ENCODE data around the gene KCTD16. TPM values are rescaled to one million over a fixed set of nuclear protein-coding genes. Genes with fewer than 3 reads are reported as not detected.

Gene KCTD16
- total RNA-seq, 1 donor from 2014 or later = 0.44 TPM

DNA sequence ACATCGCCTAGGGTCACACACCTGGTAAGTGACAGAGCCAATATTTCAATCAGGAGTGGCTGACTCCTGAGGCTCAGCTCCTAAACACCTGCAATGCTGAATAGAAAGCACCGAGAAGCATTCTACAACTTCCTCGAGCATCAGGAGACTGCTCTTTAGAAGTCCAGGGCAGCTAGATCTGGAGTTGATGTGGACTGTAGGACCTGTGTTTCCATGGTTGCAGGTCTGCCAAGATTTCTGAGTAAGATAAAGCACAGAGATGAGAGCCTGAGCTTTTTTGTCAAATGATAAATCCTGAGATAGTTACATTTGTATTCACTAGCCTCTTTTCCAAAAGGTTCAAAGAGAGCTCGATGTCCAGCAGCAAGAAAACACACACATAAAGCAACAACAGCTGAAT lies 44.0 kb upstream of the KCTD16 start:
- Mint-ChIP-seq H3K36me3 (ENCODE audit: low read depth, unreplicated experiment) (no peaks in the 10 kb centered on the region), H3K9me3 (ENCODE audit: unreplicated experiment) (no peaks in the 10 kb centered on the region), H3K4me3 (ENCODE audit: unreplicated experiment) (no peak overlapping the region)

DNA sequence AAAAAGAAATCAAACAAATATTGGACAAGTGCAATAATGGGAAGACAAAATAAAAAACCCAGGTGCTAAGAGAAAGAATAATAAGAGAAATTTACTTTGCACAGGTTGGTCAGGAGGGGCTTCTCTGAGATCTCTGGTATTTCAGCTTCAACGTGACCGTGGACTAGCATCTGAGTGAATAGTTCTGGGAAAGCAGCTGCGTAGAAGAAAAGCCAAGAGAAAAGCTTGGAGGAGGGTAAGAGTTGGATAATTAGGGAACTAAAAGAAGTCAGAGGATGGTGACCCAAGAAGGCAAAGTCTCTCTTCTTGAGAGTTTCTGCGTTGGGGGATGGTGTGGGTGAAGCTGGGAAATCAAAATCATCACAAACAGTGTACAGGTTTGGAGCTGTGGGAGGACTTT lies 41.8 kb upstream of the KCTD16 start:
- no peaks in the 10 kb centered on the region for H3K9me3 Mint-ChIP-seq (ENCODE audit: unreplicated experiment)
- H3K4me3 Mint-ChIP-seq (ENCODE audit: unreplicated experiment) = no peak overlapping the region
- H3K36me3 Mint-ChIP-seq (ENCODE audit: low read depth, unreplicated experiment) = no peaks in the 10 kb centered on the region
- H3K27ac Mint-ChIP-seq (ENCODE audit: unreplicated experiment) = no peak overlapping the region
- TF ChIP-seq, protein P1, sequence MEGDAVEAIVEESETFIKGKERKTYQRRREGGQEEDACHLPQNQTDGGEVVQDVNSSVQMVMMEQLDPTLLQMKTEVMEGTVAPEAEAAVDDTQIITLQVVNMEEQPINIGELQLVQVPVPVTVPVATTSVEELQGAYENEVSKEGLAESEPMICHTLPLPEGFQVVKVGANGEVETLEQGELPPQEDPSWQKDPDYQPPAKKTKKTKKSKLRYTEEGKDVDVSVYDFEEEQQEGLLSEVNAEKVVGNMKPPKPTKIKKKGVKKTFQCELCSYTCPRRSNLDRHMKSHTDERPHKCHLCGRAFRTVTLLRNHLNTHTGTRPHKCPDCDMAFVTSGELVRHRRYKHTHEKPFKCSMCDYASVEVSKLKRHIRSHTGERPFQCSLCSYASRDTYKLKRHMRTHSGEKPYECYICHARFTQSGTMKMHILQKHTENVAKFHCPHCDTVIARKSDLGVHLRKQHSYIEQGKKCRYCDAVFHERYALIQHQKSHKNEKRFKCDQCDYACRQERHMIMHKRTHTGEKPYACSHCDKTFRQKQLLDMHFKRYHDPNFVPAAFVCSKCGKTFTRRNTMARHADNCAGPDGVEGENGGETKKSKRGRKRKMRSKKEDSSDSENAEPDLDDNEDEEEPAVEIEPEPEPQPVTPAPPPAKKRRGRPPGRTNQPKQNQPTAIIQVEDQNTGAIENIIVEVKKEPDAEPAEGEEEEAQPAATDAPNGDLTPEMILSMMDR (IDR thresholded peaks at IDR 0.05; ENCODE audit: unreplicated experiment) = no peak
- DNase-seq (ENCODE audit: low spot score) = no peak
- peaks cover 3% of the 10 kb centered on the region for H3K4me1 Mint-ChIP-seq (ENCODE audit: unreplicated experiment)
- no peaks in the 10 kb centered on the region for H3K27me3 Mint-ChIP-seq (ENCODE audit: unreplicated experiment)

More for the DNA sequence above, 44.0 kb upstream of the KCTD16 start:
- DNase-seq (ENCODE audit: low spot score) = no peak
- no peak overlapping the region for H3K27ac Mint-ChIP-seq (ENCODE audit: unreplicated experiment)
- H3K4me1 Mint-ChIP-seq (ENCODE audit: unreplicated experiment) = peaks cover 3% of the 10 kb centered on the region
- TF ChIP-seq, protein P1 (IDR thresholded peaks at IDR 0.05; ENCODE audit: unreplicated experiment) = no peak
- no peaks in the 10 kb centered on the region for H3K27me3 Mint-ChIP-seq (ENCODE audit: unreplicated experiment)

DNA sequence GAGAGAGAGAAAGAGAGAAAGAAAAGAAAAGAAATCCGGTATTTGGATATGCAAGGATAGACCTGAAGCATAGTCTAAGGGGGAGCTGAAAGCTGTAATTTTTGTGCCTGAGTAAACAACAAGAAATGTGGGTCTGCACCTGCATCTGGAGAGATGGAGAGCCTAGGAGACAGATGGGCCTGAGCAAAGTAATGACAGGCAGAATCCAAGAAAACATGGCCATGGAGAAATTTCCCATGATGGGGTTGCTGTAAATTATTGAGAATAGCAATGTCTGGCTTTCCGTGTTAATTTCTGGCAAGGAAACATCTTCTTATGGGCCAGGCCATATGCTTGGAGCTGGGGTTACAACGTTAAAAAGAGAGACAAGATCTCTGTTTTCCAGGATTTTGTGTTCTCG lies 40.4 kb upstream of the KCTD16 start:
- H3K36me3 Mint-ChIP-seq (ENCODE audit: low read depth, unreplicated experiment) = no peaks in the 10 kb centered on the region
- H3K4me1 Mint-ChIP-seq (ENCODE audit: unreplicated experiment) = peaks cover 3% of the 10 kb centered on the region
- H3K27me3 Mint-ChIP-seq (ENCODE audit: unreplicated experiment) = no peaks in the 10 kb centered on the region
- no peak for DNase-seq (ENCODE audit: low spot score)
- H3K27ac Mint-ChIP-seq (ENCODE audit: unreplicated experiment) = no peak overlapping the region
- no peak overlapping the region for H3K4me3 Mint-ChIP-seq (ENCODE audit: unreplicated experiment)
- TF ChIP-seq, protein P1 (IDR thresholded peaks at IDR 0.05; ENCODE audit: unreplicated experiment) = no peak
- no peaks in the 10 kb centered on the region for H3K9me3 Mint-ChIP-seq (ENCODE audit: unreplicated experiment)

DNA sequence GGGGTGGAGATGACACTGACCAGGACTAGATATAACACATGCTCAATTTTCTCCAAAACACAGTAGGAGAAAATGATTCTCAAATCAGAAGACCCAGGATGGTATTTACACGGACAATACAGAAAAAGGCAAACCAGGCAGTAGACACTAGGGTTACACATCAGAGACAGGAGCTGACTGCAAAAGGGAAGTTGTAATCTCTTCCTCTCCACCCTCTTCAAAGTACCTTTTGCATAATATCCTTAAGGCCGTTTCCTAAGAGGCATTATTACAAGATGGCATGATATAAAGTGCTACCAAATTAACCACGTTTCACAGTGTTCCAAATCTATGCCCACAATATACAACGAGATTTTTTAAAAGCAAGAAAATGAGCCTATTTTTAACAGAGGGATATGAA lies 39.4 kb upstream of the KCTD16 start:
- Mint-ChIP-seq H3K4me1 (ENCODE audit: unreplicated experiment) (peaks cover 3% of the 10 kb centered on the region), H3K36me3 (ENCODE audit: low read depth, unreplicated experiment) (no peaks in the 10 kb centered on the region), H3K27me3 (ENCODE audit: unreplicated experiment) (no peaks in the 10 kb centered on the region), H3K27ac (ENCODE audit: unreplicated experiment) (no peak overlapping the region), H3K9me3 (ENCODE audit: unreplicated experiment) (no peaks in the 10 kb centered on the region), H3K4me3 (ENCODE audit: unreplicated experiment) (no peak overlapping the region)
- DNase-seq (ENCODE audit: low spot score) = no peak
- TF ChIP-seq, protein P1 (IDR thresholded peaks at IDR 0.05; ENCODE audit: unreplicated experiment) = no peak

DNA sequence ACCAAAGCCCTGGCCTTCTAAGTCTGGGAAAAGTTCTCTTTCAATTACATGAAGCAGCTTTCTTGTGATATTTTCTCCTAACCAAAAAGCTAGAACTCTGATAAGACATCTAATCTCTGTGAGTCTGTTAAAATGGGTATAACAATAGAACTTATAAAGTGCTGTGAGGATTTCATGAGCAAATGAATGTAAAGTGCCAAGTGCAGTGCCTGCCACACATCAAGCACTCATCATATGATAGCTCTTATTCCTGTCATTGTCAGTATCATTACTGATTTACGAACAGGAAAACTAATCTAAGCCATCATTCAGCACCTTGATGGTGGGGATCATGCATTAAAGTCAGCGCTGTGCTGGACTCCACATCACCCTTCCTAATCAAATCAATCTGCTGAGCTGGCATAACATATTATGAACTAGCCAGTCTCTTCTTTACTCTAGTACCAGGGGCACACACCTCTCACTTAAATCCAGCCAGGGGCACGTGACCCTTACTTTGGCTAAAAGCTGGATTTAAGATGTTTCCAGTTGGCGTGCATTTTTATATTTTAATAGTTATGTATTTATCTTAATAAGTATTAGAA lies 37.5 kb upstream of the KCTD16 start:
- no peaks in the 10 kb centered on the region for H3K36me3 Mint-ChIP-seq (ENCODE audit: low read depth, unreplicated experiment)
- no peak overlapping the region for H3K4me3 Mint-ChIP-seq (ENCODE audit: unreplicated experiment)
- DNase-seq (ENCODE audit: low spot score) = no peak
- no peak overlapping the region for H3K27ac Mint-ChIP-seq (ENCODE audit: unreplicated experiment)
- H3K4me1 Mint-ChIP-seq (ENCODE audit: unreplicated experiment) = peaks cover 3% of the 10 kb centered on the region
- H3K9me3 Mint-ChIP-seq (ENCODE audit: unreplicated experiment) = no peaks in the 10 kb centered on the region
- H3K27me3 Mint-ChIP-seq (ENCODE audit: unreplicated experiment) = no peaks in the 10 kb centered on the region
- TF ChIP-seq, protein P1 (IDR thresholded peaks at IDR 0.05; ENCODE audit: unreplicated experiment) = no peak

Data from endothelial cell (in vitro differentiated cells).